GM21717 (cell line): ENCODE measurements around the gene TSPO2.

Experiments used
- ATAC-seq: cut with Tn5 transposase; IDR thresholded peaks from one replicate; pipeline ENCODE4 v1.9.1; 2021; ENCODE audit warnings: mild to moderate bottlenecking, moderate library complexity; ENCODE audit not compliant: unreplicated experiment

Gene TSPO2

GRCh38 chr6:41074692-41075436 is 32.6 kb downstream of the TSPO2 start:
- no peak for ATAC-seq

GRCh38 chr6:41075651-41076626 is 33.7 kb downstream of the TSPO2 start:
- ATAC-seq, result no peak

GRCh38 chr6:41077536-41077935 is 35.3 kb downstream of the TSPO2 start:
- no peak for ATAC-seq

GRCh38 chr6:41078101-41078500 is 35.8 kb downstream of the TSPO2 start:
- no peak for ATAC-seq

GRCh38 chr6:41079080-41079479 is 36.8 kb downstream of the TSPO2 start:
- ATAC-seq, result no peak

- no peak for ATAC-seq
These were observed 38.4 kb downstream of the TSPO2 start for GRCh38 chr6:41080621-41081020.

- no peak for ATAC-seq
These were observed 40.8 kb downstream of the TSPO2 start for GRCh38 chr6:41083072-41083471.

- ATAC-seq, result no peak
These were observed 42.9 kb downstream of the TSPO2 start for GRCh38 chr6:41085182-41085581.

- no peak for ATAC-seq
These were observed 46.2 kb downstream of the TSPO2 start for GRCh38 chr6:41088451-41088850.

GRCh38 chr6:41090841-41091761 is 48.8 kb downstream of the TSPO2 start:
- no peak for ATAC-seq

- no peak for ATAC-seq
These were observed 50.3 kb downstream of the TSPO2 start for GRCh38 chr6:41092421-41093140.

GRCh38 chr6:41093729-41094128 is 51.5 kb downstream of the TSPO2 start:
- no peak for ATAC-seq
